Glutamatergic neuron (in vitro differentiated cells): ENCODE results near the gene MORC2. TPM values are rescaled to one million over a fixed set of nuclear protein-coding genes. Genes with fewer than 3 reads are reported as not detected.

Source experiments
- DNase-seq: peaks from one replicate; pipeline ENCODE4 v3.0.0; 2022
- H3K27ac Mint-ChIP-seq: one replicate; pipeline ENCODE4 v1.8.0; 2020; ENCODE audit warnings: mild to moderate bottlenecking, mixed read lengths, inconsistent platforms; ENCODE audit not compliant: unreplicated experiment
- H3K27me3 Mint-ChIP-seq: one replicate; pipeline ENCODE4 v1.8.0; 2020; ENCODE audit warnings: mild to moderate bottlenecking, moderate library complexity, mixed read lengths, inconsistent platforms; ENCODE audit not compliant: unreplicated experiment
- H3K36me3 Mint-ChIP-seq: one replicate; pipeline ENCODE4 v1.8.0; 2020; ENCODE audit warnings: mild to moderate bottlenecking, mixed read lengths, inconsistent platforms; ENCODE audit not compliant: unreplicated experiment
- H3K4me1 Mint-ChIP-seq: one replicate; pipeline ENCODE4 v1.8.0; 2020; ENCODE audit warnings: mild to moderate bottlenecking, low read depth, mixed read lengths, inconsistent platforms; ENCODE audit not compliant: unreplicated experiment
- H3K4me3 Mint-ChIP-seq: one replicate; pipeline ENCODE4 v1.8.0; 2020; ENCODE audit warnings: mild to moderate bottlenecking, mixed read lengths, inconsistent platforms; ENCODE audit not compliant: unreplicated experiment
- H3K9me3 Mint-ChIP-seq: one replicate; pipeline ENCODE4 v1.8.0; 2020; ENCODE audit warnings: mild to moderate bottlenecking, moderate library complexity, mixed read lengths, inconsistent platforms; ENCODE audit not compliant: unreplicated experiment
- CTCF ChIP-seq: fragments of 200-600 bp; sonication (generic); IDR thresholded peaks from one replicate; pipeline ENCODE4 v1.5.0; 2021; ENCODE audit not compliant: partially characterized antibody, unreplicated experiment
- total RNA-seq: library from RNA; stranded (reverse); fragmentation: NEBNext Ultra II Directional; extraction: Animal tissue kit (Norgen Biotek cat#: 25700); gene quantifications from one replicate; pipeline ENCODE4 v1.2.1, GENCODE V29; 2021; ENCODE audit not compliant: unreplicated experiment

MORC2 gene
- total RNA-seq, 1 donor from 2014 or later, result 72.8 TPM

GRCh38 chr22:30878516-30879414 is 89.8 kb downstream of the MORC2 start:
- TF ChIP-seq CTCF, result no peak
- H3K4me1 Mint-ChIP-seq, result peaks cover 30% of the 10 kb centered on the region
- peaks cover 11% of the 10 kb centered on the region for H3K27me3 Mint-ChIP-seq
- DNase-seq, result peak; percentile 54
- peak overlapping the region; percentile 80 for H3K27ac Mint-ChIP-seq
- H3K4me3 Mint-ChIP-seq, result peak overlapping the region; percentile 63
- H3K36me3 Mint-ChIP-seq, result no peaks in the 10 kb centered on the region
- peaks cover 7% of the 10 kb centered on the region for H3K9me3 Mint-ChIP-seq

GRCh38 chr22:30877662-30878515 is 90.7 kb downstream of the MORC2 start:
- no peak for TF ChIP-seq CTCF
- H3K36me3 Mint-ChIP-seq, result no peaks in the 10 kb centered on the region
- H3K9me3 Mint-ChIP-seq, result peaks cover 7% of the 10 kb centered on the region
- H3K27me3 Mint-ChIP-seq, result peaks cover 8% of the 10 kb centered on the region
- DNase-seq, result no peak
- peaks cover 30% of the 10 kb centered on the region for H3K4me1 Mint-ChIP-seq
- no peak overlapping the region for H3K4me3 Mint-ChIP-seq
- peak overlapping the region; percentile 80 for H3K27ac Mint-ChIP-seq

- TF ChIP-seq CTCF, result no peak
- Mint-ChIP-seq H3K4me1 (peaks cover 31% of the 10 kb centered on the region), H3K9me3 (peaks cover 5% of the 10 kb centered on the region), H3K4me3 (no peak overlapping the region), H3K27ac (no peak overlapping the region), H3K36me3 (no peaks in the 10 kb centered on the region), H3K27me3 (peaks cover 5% of the 10 kb centered on the region)
- no peak for DNase-seq
These were observed 91.5 kb downstream of the MORC2 start for GRCh38 chr22:30876915-30877553.

- H3K9me3 Mint-ChIP-seq, result peaks cover 5% of the 10 kb centered on the region
- peaks cover 5% of the 10 kb centered on the region for H3K27me3 Mint-ChIP-seq
- no peak for DNase-seq
- no peak overlapping the region for H3K27ac Mint-ChIP-seq
- H3K4me1 Mint-ChIP-seq, result peaks cover 32% of the 10 kb centered on the region
- TF ChIP-seq CTCF, result no peak
- no peaks in the 10 kb centered on the region for H3K36me3 Mint-ChIP-seq
- no peak overlapping the region for H3K4me3 Mint-ChIP-seq
These were observed 92.3 kb downstream of the MORC2 start for GRCh38 chr22:30876221-30876751.
